ENCODE data around the gene MYH9.
"Not testable (repeated sequence)": the region's sequence is repeated elsewhere in the genome, so short reads cannot be mapped to it uniquely, and the experiment has no call there.

Gene MYH9

DNA sequence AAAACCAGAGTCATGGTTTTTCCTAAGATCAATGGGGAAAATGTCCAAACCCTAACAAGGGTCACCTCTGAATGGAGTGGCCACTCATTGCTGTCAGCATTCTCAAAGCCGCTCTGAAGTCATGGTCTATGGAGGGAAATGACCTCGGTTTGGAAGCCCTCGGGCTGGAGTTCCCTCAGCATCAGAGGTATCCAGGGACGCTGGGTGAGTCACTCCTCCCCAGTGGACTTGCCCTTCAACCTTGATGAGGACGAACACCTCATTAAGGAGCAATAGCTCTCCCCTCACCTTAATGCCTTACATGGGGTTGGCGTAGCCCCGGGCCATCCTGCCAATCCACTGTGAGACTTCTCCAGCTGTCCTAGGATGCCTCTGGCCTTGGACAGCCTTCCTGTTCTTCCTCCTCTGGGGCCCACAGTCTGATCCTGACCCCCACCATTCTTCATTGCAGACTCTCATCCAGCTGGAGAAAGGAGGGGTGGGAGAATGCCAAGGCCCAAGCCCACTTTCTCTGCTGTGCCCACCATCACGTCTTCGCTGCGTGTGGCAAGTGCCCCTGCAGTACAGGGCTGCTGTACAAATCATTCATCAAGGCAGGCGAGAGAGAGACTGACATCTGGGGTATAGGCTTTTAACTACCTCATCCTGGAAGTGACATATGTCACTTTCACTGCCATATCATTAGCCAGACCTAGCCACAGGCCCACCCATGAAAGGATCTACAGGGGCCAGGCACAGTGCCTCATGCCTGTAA lies 25.4 kb upstream of the MYH9 start:
- DNase-seq (ENCODE audit: low read depth in 2 of 2): no peak

- DNase-seq (ENCODE audit: low read depth in 2 of 2): no peak
Measured at GRCh38 chr22:36411589-36412258, 24.0 kb upstream of the MYH9 start.

GRCh38 chr22:36409911-36410756 lies 22.4 kb upstream of the MYH9 start:
- DNase-seq (ENCODE audit: low read depth in 2 of 2): no peak

- not testable (repeated sequence) for DNase-seq (ENCODE audit: low read depth in 2 of 2)
Measured at GRCh38 chr22:36409554-36409910, 21.8 kb upstream of the MYH9 start.

DNA sequence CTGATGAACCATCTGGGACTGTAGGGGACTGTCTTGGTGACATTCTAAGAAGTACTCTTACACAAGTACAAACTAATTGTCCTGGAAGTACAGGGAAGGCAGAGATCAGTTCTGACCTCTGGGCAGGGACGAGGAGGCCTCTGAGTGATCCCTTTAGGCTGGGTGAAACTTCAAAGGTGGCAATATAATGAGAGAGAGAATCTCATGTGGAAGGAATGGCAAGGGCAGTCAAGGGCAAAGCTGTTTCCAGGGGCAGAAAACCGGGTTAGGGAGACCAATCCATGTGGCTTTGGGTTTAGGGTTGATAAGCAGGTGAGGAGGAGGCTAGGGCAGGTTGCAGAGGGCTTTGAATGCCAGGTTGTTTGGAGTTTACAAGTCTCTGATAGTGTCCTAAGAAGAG lies 21.3 kb upstream of the MYH9 start:
- no peak for DNase-seq (ENCODE audit: low read depth in 2 of 2)

- DNase-seq (ENCODE audit: low read depth in 2 of 2): no peak
Measured at GRCh38 chr22:36406721-36407120, 19.0 kb upstream of the MYH9 start.

DNA sequence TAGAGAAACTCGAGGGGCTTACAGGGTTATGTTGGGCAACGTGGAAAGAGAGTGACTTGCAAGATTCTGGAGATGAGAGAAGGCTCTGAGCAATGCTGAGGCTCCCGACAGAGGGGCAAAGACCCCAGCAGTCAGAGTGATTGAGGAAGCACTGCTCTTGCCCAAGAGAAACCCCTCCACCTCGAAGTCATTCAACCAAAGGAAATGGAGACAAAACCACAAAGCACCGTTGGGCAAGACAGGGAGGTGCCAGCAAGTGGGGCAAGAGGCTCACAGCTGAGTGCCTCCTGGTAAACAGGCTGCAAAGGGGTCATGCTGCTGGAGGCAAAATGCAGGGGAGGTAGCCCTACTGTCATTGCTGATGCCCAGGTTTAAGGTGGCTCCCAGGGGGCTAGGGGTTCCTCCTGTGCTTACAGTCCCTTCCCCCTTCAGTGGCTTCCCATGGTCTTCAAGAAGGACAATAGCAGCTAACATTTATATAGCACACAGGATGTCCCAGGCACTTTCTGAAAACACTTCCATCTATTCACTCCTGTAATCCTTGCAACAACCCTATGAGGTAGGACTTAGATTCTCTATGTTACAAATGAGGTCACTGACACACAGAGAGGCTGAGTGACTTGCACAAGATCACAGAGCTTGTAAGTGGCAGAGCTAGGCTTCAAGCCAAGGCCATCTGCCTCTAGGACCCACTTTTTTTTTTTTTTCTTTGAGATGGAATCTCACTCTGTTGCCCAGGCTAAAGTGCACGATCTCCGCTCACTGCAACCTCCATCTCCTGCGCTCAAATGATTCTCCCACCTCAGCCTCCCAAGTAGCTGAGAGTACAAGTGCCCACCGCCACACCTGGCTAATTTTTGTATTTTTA lies 18.1 kb upstream of the MYH9 start:
- DNase-seq (ENCODE audit: low read depth in 2 of 2): no peak

DNA sequence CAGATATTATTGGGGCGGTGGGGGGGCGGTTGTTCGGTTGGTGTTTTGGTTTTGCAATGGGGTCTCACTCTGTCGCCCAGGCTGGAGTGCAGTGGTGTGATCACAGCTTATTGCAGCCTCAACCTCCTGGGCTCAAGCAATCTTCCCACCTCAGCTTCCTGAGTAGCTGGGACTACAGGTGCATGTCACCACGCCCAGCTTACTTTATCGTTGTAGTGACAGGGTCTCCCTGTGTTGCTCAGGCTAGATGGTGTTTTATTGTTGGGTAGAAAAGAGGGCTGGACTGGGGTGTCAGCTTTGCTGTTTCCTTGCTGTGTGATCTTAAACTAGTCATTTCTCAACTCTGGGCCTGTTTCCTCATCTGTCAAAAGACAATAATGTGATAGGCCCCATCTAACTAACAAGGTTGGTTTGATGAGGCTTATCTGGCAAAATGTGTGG lies 17.5 kb upstream of the MYH9 start:
- no peak for DNase-seq (ENCODE audit: low read depth in 2 of 2)

GRCh38 chr22:36404446-36404845 lies 16.7 kb upstream of the MYH9 start:
- no peak for DNase-seq (ENCODE audit: low read depth in 2 of 2)

GRCh38 chr22:36399472-36399778 lies 11.7 kb upstream of the MYH9 start:
- DNase-seq (ENCODE audit: low read depth in 2 of 2): no peak

- DNase-seq (ENCODE audit: low read depth in 2 of 2): peak in 1 of 2 experiments; percentile 51
Measured at GRCh38 chr22:36398601-36399471, 11.1 kb upstream of the MYH9 start.

- no peak for DNase-seq (ENCODE audit: low read depth in 2 of 2)
Measured at GRCh38 chr22:36397131-36398093, 9.6 kb upstream of the MYH9 start.

DNA sequence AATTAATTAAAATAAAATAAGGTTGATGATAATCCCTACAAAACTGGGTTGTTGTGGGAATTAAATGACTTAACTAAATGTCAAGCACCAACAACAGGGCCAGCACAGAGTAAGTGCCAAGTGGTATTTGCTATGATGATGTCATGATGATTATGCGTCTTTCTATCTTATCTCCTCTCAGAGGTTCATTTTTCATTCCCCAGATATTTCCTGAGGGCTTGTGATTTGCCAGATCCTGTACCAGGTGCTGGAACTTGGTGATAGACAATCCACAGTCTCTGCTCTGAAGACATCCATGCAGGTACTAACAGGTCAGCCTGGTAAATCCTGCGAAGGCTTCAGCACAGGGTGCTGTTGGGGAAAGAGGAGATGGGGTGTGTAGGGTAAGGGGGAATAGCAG lies 8.1 kb upstream of the MYH9 start:
- DNase-seq (ENCODE audit: low read depth in 2 of 2): no peak

GRCh38 chr22:36395055-36395849 lies 7.5 kb upstream of the MYH9 start:
- no peak for DNase-seq (ENCODE audit: low read depth in 2 of 2)

DNA sequence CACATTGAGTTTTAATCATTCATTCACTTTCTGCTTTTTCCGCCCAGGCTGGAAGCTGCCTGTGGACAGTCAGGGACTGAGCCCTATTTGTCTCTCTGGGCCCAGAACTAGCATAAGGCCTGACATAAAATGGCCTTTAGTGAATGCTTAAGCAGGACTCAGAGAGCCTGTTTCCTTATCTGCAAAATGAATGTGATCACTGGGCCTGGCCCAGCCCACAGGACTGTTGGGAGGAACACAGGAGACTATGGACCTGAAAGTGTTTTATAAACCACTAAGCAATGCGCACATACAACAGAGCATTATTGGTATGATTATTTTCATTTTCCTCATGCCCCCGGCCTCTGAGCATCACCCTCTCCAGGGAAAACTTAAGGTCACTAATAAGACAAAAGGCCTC lies 3.9 kb upstream of the MYH9 start:
- no peak for DNase-seq (ENCODE audit: low read depth in 2 of 2)

DNA sequence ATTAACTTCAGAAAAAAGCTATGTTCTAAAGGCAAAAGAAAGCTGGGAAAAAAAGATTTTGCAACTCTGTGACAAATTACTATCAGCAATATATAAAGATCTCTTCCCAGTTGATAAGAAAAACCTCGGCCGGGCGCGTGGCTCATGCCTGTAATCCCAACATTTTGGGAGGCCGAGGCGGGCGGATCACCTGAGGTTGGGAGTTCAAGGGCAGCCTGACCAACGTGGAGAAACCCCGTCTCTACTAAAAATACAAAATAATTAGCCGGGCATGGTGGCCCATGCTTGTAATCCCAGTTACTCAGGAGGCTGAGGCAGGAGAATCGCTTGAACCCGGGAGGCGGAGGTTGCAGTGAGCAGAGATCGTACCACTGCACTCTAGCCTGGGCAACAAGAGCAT lies 1.4 kb upstream of the MYH9 start:
- DNase-seq (ENCODE audit: low read depth in 2 of 2): not testable (repeated sequence)

GRCh38 chr22:36387709-36387958 lies 133 bp downstream of the MYH9 start:
- DNase-seq (ENCODE audit: low read depth in 2 of 2): no peak

DNA sequence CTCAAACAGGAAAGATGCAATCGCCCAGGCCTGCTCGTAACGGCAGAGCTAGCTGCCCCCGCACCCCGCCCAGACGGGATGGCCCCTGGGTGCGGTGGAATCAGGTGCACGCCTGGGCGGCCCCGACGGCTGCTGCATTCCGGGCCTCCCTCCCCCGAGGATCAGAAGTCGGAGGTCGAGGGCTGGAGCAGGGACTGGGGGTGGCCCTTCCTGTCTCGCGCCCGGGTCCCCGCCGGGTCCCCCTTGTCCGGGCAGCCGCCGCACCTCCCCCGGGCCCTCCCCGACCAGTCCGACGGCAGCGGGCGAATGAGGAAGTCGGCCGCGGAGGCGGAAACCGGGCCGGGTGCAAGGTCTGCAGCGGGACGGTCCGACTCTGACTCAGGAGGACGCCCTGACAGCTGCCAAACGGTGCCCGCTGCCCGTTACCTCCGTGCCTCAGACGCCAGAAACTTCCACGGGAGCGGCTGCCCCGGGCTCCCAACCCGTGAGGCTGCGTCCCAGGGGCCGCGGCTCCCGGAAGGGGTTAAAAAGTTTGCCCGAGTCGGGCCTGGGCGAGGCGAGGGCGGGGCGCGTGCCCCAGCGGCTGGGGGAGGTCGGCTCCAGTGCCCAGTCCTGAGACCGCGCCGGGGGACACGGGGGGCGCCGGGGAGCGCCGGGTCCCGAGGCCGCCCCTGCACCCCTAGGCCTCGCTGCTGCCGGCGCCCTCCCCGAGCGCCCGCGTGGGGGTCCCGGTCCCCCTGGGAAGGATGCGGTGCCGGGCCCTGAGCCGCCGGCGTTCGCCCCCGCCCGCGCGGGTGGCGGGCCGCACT lies 663 bp downstream of the MYH9 start:
- DNase-seq (ENCODE audit: low read depth in 2 of 2): no peak
